K562 (cell line): Measurements from ENCODE around the gene FAF2. TPM values are rescaled to one million over a fixed set of nuclear protein-coding genes. Genes with fewer than 3 reads are reported as not detected.

ENCODE experiments used
- ADNP ChIP-seq: fragments of 200-800 bp; sonication (Bioruptor generic); IDR thresholded peaks from 2 replicates; pipeline ENCODE4 v1.6.1; 2016; ENCODE audit warnings: missing genetic modification characterization, missing compliant biosample characterization
- ARID4B ChIP-seq: sonication (generic); formaldehyde crosslinking; IDR thresholded peaks from 2 replicates; pipeline ENCODE4 v1.8.0; 2022; ENCODE audit warnings: mild to moderate bottlenecking, missing genetic modification reagents
- CSDE1 ChIP-seq, 2 experiments: fragments of 450-650 bp; IDR thresholded peaks; 2 replicates each; pipeline ENCODE4 v1.6.1; 2016; ENCODE audit warnings: mild to moderate bottlenecking in 1 of 2
- E2F3 ChIP-seq: fragments of 250-450 bp; sonication (Bioruptor Pico); IDR thresholded peaks from 2 replicates; pipeline ENCODE4 v1.4.0; 2020; ENCODE audit warnings: mild to moderate bottlenecking
- ELF1 ChIP-seq: fragments of 200-800 bp; sonication (Bioruptor generic); IDR thresholded peaks from 2 replicates; pipeline ENCODE4 v1.6.1; 2016; ENCODE audit warnings: missing genetic modification characterization, missing compliant biosample characterization
- ETS2 ChIP-seq: IDR thresholded peaks from 2 replicates; pipeline ENCODE4 v1.6.1; 2016; ENCODE audit warnings: borderline replicate concordance, missing genetic modification characterization, mild to moderate bottlenecking, moderate library complexity, missing compliant biosample characterization; ENCODE audit not compliant: poor library complexity, severe bottlenecking
- FUS ChIP-seq: fragments of 200-400 bp; formaldehyde crosslinking; optimal IDR thresholded peaks from 2 replicates; pipeline ENCODE3; 2017; ENCODE audit warnings: low read depth, low read length
- GABPB1 ChIP-seq: sonication (generic); formaldehyde crosslinking; IDR thresholded peaks from 2 replicates; pipeline ENCODE4 v1.8.0; 2022; ENCODE audit warnings: mild to moderate bottlenecking, missing genetic modification reagents
- KLF1 ChIP-seq: fragments of 450-650 bp; IDR thresholded peaks from 2 replicates; pipeline ENCODE4 v1.6.1; 2016; ENCODE audit warnings: missing genetic modification characterization, missing compliant biosample characterization
- MNT ChIP-seq, 2 experiments: fragments of 450-650 bp; conservative IDR thresholded peaks; 2 replicates each; pipeline ENCODE4 v1.6.1; 2017; ENCODE audit warnings: mild to moderate bottlenecking in 2 of 2, moderate library complexity in 2 of 2
- MYBL2 ChIP-seq, 2 experiments: fragments of 450-650 bp in 1 of 2; sonication (generic) in 1 of 2; formaldehyde crosslinking in 1 of 2; IDR thresholded peaks; 2 replicates each; pipeline versions ENCODE4 v1.6.1 to v1.8.1; 2017 to 2022; ENCODE audit warnings: borderline replicate concordance in 1 of 2, inconsistent platforms in 1 of 2, low read depth in 1 of 2, mild to moderate bottlenecking in 1 of 2, missing genetic modification reagents in 1 of 2, moderate library complexity in 1 of 2
- NCOA1 ChIP-seq: fragments of 450-650 bp; IDR thresholded peaks from 2 replicates; pipeline ENCODE4 v1.6.1; 2016; ENCODE audit warnings: low read depth
- ZBTB9 ChIP-seq: fragments of 450-650 bp; formaldehyde crosslinking; IDR thresholded peaks from 2 replicates; pipeline ENCODE4 v1.4.0; 2020; ENCODE audit warnings: mild to moderate bottlenecking, moderate library complexity
- ZNF133 ChIP-seq: fragments of 250-450 bp; sonication (Bioruptor Pico); IDR thresholded peaks from 2 replicates; pipeline ENCODE4 v1.4.0; 2020; ENCODE audit warnings: mild to moderate bottlenecking
- ZNF408 ChIP-seq: fragments of 250-450 bp; sonication (Bioruptor Pico); IDR thresholded peaks from 2 replicates; pipeline ENCODE4 v1.4.0; 2020; ENCODE audit warnings: low read depth, mild to moderate bottlenecking, moderate library complexity
- ZNF41 ChIP-seq: fragments of 250-450 bp; sonication (Bioruptor Pico); conservative IDR thresholded peaks from 2 replicates; pipeline ENCODE4 v1.4.0; 2020; ENCODE audit warnings: mild to moderate bottlenecking
- ZNF583 ChIP-seq: fragments of 250-450 bp; sonication (Bioruptor Pico); IDR thresholded peaks from 2 replicates; pipeline ENCODE4 v1.4.0; 2020
- polyA plus RNA-seq, 8 experiments: library from polyadenylated mRNA; depleted of rRNA in 4 of 8; stranded (reverse) in 5 of 8; unstranded in 3 of 8; fragments of >200 nt; fragmentation: Nextera tagmentation in 2 of 8; fragmentation: Illumina TruSeq in 1 of 8; extraction: Ambion mirVana in 2 of 8; extraction: Trizol in 1 of 8; gene quantifications; 2 replicates each; pipeline versions ENCODE4 v1.2.1 to v1.2.3, GENCODE V29; 2011 to 2014; ENCODE audit warnings: inconsistent platforms in 1 of 8, missing spikeins in 1 of 8
- total RNA-seq, 7 experiments: library from RNA; depleted of rRNA in 6 of 7; stranded (reverse); fragments of >200 nt in 6 of 7; fragmentation: Illumina TruSeq in 2 of 7; extraction: Trizol in 2 of 7; gene quantifications; 2 replicates each; pipeline versions ENCODE4 v1.2.1 to v1.2.3, GENCODE V29; 2011 to 2021; ENCODE audit warnings: low replicate concordance in 1 of 7
- TF ChIP-seq, protein P1 (sequence below): fragments of 250-450 bp; sonication (Bioruptor Pico); IDR thresholded peaks from 2 replicates; pipeline ENCODE4 v1.9.0; 2021; ENCODE audit warnings: mild to moderate bottlenecking, inconsistent platforms

The FAF2 gene
- total and polyA plus RNA-seq, 9 of the 15 experiments (the other 6 are each of a cell fraction or from before 2014, with no cell fraction given) = 25.0 to 44.6 (median 36.1) TPM

DNA sequence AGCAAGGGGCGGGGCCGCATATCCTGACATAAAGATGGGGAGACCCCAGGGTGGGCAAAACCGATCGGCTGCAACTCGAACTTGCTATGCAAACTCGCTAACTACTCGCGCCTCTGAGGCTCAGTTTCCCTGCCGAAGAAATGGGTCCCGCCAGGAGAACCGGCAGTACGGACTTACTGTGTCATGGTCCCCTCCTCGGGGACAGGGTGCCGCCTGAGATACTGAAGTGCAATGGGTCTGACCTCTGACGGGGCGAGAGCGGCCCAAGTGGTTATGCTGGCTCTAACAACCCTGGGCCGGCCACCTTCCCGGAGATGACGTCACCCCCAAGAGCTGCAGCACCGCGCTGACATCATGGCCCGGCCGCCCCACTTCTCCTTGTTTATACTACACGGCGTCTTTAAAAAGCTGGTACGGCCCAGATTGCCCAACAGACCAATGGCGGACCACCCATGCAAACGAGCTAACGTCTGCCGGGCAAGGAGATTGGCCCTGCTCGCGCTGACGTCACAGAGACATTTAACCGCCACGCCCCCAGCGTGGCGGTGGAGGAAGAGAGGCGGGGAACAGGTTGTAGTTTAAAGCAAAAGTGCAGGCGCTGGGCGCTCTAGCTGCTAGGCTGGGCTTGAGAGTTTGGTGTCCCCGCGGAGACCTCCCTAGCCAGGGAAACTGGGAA is 89.5 kb downstream of the FAF2 start (continued):
- TF ChIP-seq ZNF133 (no peak), E2F3 (CRISPR knock-in tag) (peak; percentile 63; the same call in 1 of the 2 replicates), FUS (no peak), ZBTB9 (CRISPR knock-in tag) (peak; percentile 29), ETS2 (no peak), ADNP (no peak), MYBL2 (IDR thresholded peaks at IDR 0.05; ENCODE audit: low read depth) (peak; percentile 58; the same call in 1 of the 2 replicates), MYBL2 (CRISPR knock-in tag; IDR thresholded peaks at IDR 0.05; ENCODE audit: borderline replicate concordance) (no peak), NCOA1 (peak; percentile 95), ELF1 (tag) (no peak), ZNF583 (CRISPR knock-in tag) (0 out of 2 replicates have a peak, but pooled peaks have one; percentile 42), ZNF41 (peak; percentile 71; the same call in 1 of the 2 replicates), ARID4B (CRISPR knock-in tag) (0 out of 2 replicates have a peak, but pooled peaks have one; percentile 51), KLF1 (tag) (no peak), GABPB1 (CRISPR knock-in tag) (peak; percentile 94), CSDE1 (IDR thresholded peaks at IDR 0.05) (peak in 1 of 2 experiments; percentile 55; a peak in 1 of 4 replicates), ZNF408 (CRISPR knock-in tag) (peak; percentile 53; the same call in 1 of the 2 replicates), MNT (conservative IDR thresholded peaks at IDR 0.05) (peak; percentile 90 to 93)
- TF ChIP-seq, protein P1, sequence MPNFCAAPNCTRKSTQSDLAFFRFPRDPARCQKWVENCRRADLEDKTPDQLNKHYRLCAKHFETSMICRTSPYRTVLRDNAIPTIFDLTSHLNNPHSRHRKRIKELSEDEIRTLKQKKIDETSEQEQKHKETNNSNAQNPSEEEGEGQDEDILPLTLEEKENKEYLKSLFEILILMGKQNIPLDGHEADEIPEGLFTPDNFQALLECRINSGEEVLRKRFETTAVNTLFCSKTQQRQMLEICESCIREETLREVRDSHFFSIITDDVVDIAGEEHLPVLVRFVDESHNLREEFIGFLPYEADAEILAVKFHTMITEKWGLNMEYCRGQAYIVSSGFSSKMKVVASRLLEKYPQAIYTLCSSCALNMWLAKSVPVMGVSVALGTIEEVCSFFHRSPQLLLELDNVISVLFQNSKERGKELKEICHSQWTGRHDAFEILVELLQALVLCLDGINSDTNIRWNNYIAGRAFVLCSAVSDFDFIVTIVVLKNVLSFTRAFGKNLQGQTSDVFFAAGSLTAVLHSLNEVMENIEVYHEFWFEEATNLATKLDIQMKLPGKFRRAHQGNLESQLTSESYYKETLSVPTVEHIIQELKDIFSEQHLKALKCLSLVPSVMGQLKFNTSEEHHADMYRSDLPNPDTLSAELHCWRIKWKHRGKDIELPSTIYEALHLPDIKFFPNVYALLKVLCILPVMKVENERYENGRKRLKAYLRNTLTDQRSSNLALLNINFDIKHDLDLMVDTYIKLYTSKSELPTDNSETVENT (CRISPR knock-in tag) = 0 out of 2 replicates have a peak, but pooled peaks have one; percentile 48
